Cerebellar nuclear complex (tissue), 1 donor: ENCODE measurements around the gene FNTB.
"Not testable (repeated sequence)": the region's sequence is repeated elsewhere in the genome, so short reads cannot be mapped to it uniquely, and the experiment has no call there.

ENCODE experiments used
- DNase-seq, 2 experiments: peaks; one replicate each; lab custom pipeline; 2025; lab: John Stamatoyannopoulos, UW

FNTB gene

GRCh38 chr14:65019944-65020566, 33.4 kb downstream of the FNTB start:
- DNase-seq, result peak in 1 of 2 experiments; percentile 30

GRCh38 chr14:65024957-65025356, 38.3 kb downstream of the FNTB start:
- no peak for DNase-seq

- DNase-seq, result no peak
These were observed 39.1 kb downstream of the FNTB start for GRCh38 chr14:65025818-65026217.

- no peak for DNase-seq
These were observed 39.8 kb downstream of the FNTB start for GRCh38 chr14:65026526-65026925.

- DNase-seq, result no peak
These were observed 40.6 kb downstream of the FNTB start for GRCh38 chr14:65027127-65027799.

DNA sequence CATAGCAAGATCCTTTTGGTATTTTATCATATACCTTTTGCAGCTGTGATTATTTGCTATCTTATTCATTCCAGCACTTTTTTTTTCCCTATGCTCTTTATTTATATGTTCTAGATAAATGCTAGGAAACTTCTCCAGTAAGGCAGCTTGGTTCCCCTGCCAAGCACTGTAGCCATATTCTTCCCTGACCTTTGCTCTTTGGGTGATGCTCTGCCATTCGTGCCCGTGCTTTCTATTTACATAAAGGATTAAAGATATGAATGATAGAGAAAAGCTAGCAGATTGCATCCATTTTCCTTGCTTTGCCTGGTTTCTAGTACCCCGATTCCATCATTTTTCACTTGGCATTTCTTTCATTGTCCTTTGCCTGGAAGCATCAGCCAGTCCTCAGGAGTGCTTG, 42.2 kb downstream of the FNTB start:
- no peak for DNase-seq

GRCh38 chr14:65031321-65031720, 44.6 kb downstream of the FNTB start:
- DNase-seq, result not testable (repeated sequence)

DNA sequence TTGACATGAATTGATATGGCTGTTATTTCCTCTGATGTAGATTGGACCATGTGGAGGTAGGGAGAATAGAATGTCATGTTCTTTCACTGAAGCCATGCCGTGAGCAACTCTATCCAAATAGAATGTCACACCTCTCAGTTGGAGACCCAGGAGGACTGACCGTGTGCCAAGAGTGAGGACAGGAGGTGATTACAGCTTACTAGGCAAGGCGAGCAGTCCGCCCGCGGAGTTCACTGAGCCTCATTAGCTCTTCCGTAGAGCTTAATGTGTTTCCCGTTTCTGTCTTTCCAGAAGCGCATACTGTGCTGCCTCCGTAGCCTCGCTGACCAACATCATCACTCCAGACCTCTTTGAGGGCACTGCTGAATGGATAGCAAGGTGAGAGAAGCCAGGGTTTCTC, 45.6 kb downstream of the FNTB start:
- DNase-seq, result peak; percentile 94 to 95

- DNase-seq, result no peak
These were observed 46.5 kb downstream of the FNTB start for GRCh38 chr14:65033181-65033580.

GRCh38 chr14:65034021-65034420, 47.3 kb downstream of the FNTB start:
- peak in 1 of 2 experiments; percentile 62 for DNase-seq

DNA sequence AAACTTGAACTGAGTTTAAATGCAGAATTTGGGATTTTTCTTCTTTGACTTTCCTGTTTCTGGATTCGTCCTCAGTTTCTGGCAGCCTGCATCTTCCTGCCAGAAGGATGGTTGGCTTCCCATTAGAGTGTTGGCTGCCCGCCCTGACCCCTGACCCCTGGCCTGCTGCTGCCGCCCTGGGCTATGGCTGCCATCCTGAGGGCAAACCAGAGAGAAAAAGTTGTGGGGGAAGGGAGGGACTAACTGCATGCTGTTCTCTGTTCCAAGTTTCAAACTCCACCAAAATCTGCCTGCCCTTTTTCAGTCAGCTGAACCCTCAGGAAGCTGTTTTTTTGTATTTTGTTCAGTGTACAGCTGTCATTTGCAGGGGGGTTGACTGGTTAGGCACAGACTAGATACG, 48.4 kb downstream of the FNTB start:
- DNase-seq, result no peak

GRCh38 chr14:65038966-65039365, 52.3 kb downstream of the FNTB start:
- no peak for DNase-seq

DNA sequence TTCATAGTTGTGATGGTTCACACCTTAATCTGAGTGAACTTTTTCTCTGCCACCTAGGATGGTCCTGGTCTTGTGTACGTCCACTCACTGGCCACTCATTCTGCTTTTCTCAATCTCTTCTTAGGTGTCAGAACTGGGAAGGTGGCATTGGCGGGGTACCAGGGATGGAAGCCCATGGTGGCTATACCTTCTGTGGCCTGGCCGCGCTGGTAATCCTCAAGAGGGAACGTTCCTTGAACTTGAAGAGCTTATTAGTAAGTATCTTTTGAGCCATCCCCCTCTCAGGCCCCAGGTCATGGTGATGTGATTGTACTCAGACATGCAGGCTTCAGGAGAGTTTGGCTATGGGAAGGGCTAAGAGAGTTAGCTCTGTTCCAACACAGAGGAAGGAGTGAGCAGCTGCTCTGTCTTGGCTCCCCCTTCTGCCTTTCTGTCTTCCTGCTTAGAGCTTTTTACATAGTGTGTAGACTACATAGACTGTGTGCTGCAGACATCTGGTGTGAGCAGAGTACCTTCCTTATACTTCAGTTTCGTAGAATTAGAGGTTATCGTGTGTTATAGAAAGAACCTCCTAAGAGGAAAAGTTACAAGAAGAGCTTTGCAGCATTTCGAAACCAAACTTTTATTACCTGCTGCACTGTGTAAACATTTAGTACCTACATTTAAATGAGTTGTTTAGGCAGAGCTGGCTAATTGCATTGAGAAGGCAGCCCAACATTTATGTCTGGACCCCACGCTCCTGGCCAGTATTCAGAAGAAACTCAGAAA, 54.2 kb downstream of the FNTB start:
- no peak for DNase-seq

DNA sequence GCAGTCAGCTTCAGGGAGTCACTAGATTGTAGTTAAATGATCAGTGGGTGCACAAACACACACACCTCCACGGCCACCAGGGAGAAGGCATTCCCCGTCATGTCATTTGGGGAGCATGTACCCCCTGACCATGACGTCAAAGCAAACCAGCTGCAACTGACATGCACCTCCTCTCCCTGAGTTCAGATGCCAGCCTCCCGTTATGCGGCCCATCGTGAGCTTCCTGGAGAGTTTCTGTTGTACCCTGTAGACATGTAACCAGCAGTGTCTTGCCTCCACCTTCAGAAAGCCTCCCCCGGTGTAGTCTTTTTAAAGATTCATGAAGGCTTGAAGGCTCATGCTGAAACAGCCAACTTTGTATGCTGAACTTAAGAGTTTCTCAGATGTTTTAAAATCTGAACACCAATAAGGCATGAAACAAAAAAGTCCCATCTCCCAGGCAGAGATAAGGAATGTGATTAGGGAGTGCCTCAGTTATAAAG, 54.8 kb downstream of the FNTB start:
- no peak for DNase-seq

GRCh38 chr14:65042296-65042695, 55.6 kb downstream of the FNTB start:
- no peak for DNase-seq

- no peak for DNase-seq
These were observed 56.2 kb downstream of the FNTB start for GRCh38 chr14:65042731-65043372.

DNA sequence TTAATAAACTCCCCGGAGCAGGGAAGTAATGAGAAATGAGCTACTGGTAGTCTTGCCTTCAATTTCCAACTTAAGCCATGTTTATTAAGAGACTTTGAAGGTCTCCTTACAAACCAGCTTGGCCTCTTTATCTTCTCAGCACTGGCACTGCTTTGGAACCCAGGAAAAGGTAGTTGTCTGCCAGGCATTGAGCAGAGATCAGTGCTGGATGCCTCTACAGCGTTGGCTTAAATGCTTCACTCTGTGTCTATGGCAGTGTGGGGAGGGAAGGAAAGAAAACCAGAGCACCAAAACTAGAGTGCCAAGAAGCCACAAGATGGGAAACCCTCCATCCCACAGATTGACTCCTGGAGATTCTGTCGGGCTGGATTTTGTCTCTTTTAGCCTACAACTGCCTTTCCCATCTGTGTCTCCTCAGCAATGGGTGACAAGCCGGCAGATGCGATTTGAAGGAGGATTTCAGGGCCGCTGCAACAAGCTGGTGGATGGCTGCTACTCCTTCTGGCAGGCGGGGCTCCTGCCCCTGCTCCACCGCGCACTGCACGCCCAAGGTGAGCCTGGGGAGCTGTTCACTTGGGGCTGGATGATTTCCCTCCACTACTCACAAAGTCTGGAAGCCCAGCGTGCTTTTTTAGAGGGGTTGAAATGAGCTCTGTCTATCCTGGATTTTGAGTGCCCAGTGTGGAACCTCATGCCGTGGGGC, 57.3 kb downstream of the FNTB start:
- DNase-seq, result no peak

DNA sequence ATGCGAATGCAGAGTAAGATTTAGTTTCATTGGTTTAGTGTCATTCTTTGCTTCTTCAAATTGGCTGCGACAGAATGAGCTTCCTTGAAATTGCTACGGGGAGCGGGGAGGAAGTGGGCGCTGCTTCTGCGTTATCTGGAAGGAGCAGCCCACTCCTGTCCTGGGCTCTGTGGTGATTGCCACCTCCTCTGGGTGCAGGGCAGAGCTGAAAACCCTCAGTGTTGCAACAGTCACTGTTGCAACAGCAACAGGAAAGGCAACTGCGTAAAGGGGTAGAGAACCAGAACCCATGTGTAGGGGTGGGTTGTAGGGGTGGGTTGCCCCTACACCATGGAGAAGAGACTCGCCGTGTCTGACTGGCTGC, 57.9 kb downstream of the FNTB start:
- no peak for DNase-seq

GRCh38 chr14:65045006-65045405, 58.3 kb downstream of the FNTB start:
- no peak for DNase-seq

- DNase-seq, result no peak
These were observed 59.0 kb downstream of the FNTB start for GRCh38 chr14:65045709-65046108.

- no peak for DNase-seq
These were observed 66.1 kb downstream of the FNTB start for GRCh38 chr14:65052832-65053231.

DNA sequence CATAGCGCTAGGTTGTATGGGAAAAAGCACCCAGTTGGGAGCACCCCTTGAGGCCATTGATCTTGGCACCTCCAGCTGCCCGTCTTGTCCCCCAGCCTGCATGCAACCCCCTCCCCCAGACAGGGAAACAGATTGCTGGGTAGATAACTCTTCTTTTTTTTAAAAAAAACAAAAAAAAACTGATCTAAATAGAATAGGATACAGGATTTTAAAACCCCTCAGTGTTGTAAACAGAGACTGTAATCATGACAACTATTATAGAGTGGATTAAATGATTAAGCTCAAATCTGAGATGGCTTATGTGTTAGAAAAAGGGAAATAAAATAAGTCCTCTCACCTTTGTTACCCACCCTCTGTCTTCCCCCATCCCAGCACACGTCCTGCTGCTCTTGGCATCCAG, 66.8 kb downstream of the FNTB start:
- DNase-seq, result no peak
